ENCODE results near the gene TBX3. TPM values are rescaled to one million over a fixed set of nuclear protein-coding genes. Genes with fewer than 3 reads are reported as not detected.

The TBX3 gene
- total RNA-seq, 1 donor from 2014 or later, result 27.2 TPM

- peak overlapping the region; percentile 74 for H3K27ac ChIP-seq (replicated peaks)
These were observed 12.2 kb downstream of the TBX3 start for GRCh38 chr12:114671443-114672411.

DNA sequence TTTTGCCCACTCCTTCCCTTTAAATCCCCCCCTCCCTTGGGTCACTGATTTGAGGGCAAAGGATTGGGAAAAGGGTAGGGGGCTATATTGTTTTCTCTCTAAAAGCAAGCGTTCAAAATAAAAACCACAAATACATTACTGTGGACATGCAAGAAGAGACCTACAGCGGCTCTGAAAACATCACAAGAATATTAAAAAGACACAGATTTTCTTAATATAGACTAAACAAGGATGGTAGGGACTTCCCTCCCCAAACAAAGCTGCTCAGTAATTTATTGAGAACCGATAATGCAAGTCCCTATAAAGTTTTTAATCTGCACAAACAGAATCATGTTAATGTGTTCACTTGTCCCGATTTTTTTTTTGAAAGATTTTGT lies 12.9 kb downstream of the TBX3 start:
- no peak for DNase-seq
- H3K9me3 ChIP-seq (replicated peaks), result no peaks in the 10 kb centered on the region
- H3K27ac ChIP-seq (replicated peaks), result peak overlapping the region; percentile 74
- H3K4me3 ChIP-seq, result peak overlapping the region; percentile 51
- H3K36me3 ChIP-seq, result peaks cover 45% of the 10 kb centered on the region
- peaks cover 48% of the 10 kb centered on the region for H3K27me3 ChIP-seq (ENCODE audit: low read depth)
- TF ChIP-seq, protein P1, sequence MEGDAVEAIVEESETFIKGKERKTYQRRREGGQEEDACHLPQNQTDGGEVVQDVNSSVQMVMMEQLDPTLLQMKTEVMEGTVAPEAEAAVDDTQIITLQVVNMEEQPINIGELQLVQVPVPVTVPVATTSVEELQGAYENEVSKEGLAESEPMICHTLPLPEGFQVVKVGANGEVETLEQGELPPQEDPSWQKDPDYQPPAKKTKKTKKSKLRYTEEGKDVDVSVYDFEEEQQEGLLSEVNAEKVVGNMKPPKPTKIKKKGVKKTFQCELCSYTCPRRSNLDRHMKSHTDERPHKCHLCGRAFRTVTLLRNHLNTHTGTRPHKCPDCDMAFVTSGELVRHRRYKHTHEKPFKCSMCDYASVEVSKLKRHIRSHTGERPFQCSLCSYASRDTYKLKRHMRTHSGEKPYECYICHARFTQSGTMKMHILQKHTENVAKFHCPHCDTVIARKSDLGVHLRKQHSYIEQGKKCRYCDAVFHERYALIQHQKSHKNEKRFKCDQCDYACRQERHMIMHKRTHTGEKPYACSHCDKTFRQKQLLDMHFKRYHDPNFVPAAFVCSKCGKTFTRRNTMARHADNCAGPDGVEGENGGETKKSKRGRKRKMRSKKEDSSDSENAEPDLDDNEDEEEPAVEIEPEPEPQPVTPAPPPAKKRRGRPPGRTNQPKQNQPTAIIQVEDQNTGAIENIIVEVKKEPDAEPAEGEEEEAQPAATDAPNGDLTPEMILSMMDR (IDR thresholded peaks at IDR 0.05; ENCODE audit: borderline replicate concordance), result no peak
- intact Hi-C loops (cut with micrococcal nuclease), result no loop called here
- H3K4me1 ChIP-seq, result peaks cover 60% of the 10 kb centered on the region

More at GRCh38 chr12:114671443-114672411, 12.2 kb downstream of the TBX3 start:
- Histone ChIP-seq H3K27me3 (ENCODE audit: low read depth) (peaks cover 41% of the 10 kb centered on the region), H3K36me3 (peaks cover 52% of the 10 kb centered on the region), H3K9me3 (replicated peaks) (no peaks in the 10 kb centered on the region), H3K4me3 (peak overlapping the region; percentile 51), H3K4me1 (peaks cover 65% of the 10 kb centered on the region)
- no peak for DNase-seq
- TF ChIP-seq, protein P1 (IDR thresholded peaks at IDR 0.05; ENCODE audit: borderline replicate concordance), result no peak
- intact Hi-C loops (cut with micrococcal nuclease), result no loop called here

DNA sequence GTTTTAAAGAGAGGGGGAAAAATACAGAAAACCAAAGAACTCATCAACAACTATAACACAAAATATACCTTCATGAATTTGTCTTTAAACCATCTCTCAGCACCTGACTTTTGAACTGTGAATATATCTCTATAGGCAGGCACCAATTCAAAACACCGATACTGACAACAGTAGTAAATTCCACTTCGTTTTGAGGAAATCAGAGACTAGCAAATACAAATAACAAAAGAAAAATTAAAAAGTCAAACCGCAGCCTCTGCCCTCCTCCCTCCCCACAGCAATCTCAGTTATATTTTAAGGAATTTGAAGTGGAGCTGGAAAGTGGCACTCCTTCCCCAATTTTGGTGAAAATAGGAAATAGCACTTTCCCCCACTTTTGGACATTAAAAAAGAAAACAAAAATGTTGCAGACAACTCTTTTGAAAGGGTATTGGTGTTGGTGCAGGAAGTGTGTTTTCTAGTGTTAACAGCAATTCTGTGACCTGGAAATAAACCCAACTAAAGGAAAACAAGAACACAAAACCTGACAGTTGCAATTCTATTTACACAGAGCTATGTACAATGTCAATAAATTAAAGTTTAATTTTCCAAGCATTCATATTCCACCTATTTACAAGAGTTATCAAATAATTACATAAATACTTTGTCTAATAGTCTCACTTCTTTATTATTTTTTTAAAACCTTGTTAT lies 13.5 kb downstream of the TBX3 start:
- no peak for DNase-seq
- Histone ChIP-seq H3K27me3 (ENCODE audit: low read depth) (peaks cover 54% of the 10 kb centered on the region), H3K27ac (replicated peaks) (peak overlapping the region; percentile 74), H3K4me3 (peak overlapping the region; percentile 68), H3K4me1 (peaks cover 63% of the 10 kb centered on the region), H3K36me3 (peaks cover 40% of the 10 kb centered on the region), H3K9me3 (replicated peaks) (no peaks in the 10 kb centered on the region)
- intact Hi-C loops (cut with micrococcal nuclease), result no loop called here
- TF ChIP-seq, protein P1 (IDR thresholded peaks at IDR 0.05; ENCODE audit: borderline replicate concordance), result no peak

DNA sequence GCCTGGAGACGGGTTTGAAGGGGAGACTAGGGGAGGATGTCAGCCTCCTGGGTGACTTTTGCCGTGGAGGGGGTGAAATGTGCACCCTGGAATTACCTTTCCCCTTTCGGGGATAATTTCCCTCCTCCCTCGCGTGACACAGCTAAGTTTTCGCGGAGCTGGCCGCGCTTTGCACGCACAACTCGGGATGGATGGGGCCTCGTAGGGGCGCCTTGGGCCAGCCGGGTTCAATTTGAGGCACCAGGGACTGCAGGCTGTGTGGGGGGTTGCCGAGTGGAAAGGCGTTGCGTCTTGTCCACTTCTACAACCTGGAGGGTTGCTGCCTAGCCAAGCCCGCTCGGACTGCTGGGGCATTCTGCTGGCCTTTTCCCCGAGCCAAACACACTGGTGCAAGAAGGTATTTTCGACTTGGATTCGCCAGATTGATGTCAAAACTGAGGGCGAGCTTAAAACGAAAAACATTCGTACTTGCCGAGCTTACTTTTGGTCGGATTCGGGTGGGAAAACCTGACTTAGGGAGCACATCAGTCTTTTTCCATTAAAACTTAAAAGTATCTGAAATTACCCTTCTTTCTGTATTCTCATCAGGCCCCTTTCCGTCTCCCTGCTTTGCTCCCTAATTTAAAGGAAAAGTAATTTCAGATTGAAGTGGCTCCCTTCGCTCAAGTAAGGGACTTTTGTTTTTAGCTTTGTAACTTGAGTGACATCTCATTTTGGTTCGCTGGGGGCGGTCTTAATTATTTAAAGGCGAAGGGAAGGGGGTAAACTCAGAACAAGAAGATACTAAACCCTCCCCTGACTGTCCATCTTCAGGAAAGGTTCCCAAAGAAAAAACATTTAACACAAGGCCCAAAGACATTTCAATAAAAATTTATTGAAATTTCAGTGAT lies 14.3 kb downstream of the TBX3 start:
- TF ChIP-seq, protein P1 (IDR thresholded peaks at IDR 0.05; ENCODE audit: borderline replicate concordance), result no peak
- Histone ChIP-seq H3K4me1 (peaks cover 71% of the 10 kb centered on the region), H3K36me3 (peaks cover 33% of the 10 kb centered on the region)

DNA sequence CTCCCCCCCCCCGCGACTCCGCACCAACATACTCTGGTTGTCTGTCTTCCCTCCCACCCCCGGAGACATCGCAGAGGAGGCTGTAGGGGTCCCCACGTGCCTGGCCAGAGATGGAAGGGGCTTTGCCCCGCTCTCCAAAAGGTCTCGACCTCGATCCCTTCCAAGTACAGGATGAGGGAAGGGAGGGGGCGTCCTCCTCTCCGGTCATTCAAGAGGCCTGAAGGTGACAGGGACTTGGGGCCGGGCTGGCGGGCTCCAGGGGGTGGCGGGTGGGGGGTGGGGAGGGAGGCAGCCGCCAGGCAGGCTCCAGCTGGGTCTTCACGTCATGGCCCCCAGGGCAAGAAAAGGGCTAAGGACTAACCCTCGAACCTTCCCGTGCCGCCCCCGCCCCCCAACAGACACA lies 15.1 kb downstream of the TBX3 start:
- Histone ChIP-seq H3K27ac (replicated peaks) (peak overlapping the region; percentile 74), H3K27me3 (ENCODE audit: low read depth) (peaks cover 70% of the 10 kb centered on the region), H3K9me3 (replicated peaks) (no peaks in the 10 kb centered on the region), H3K36me3 (peaks cover 26% of the 10 kb centered on the region), H3K4me3 (peak overlapping the region; percentile 68), H3K4me1 (peaks cover 68% of the 10 kb centered on the region)
- TF ChIP-seq, protein P1 (IDR thresholded peaks at IDR 0.05; ENCODE audit: borderline replicate concordance), result no peak
- intact Hi-C loops (cut with micrococcal nuclease), result loop anchor here (5.0 kb wide), 1 partner anchor 1083 kb away; no protein-coding TSS in a partner anchor
- no peak for DNase-seq

More for the DNA sequence above, 14.3 kb downstream of the TBX3 start:
- no peak for DNase-seq
- intact Hi-C loops (cut with micrococcal nuclease), result loop anchor here (5.0 kb wide), 1 partner anchor 1083 kb away; no protein-coding TSS in a partner anchor
- Histone ChIP-seq H3K4me3 (peak overlapping the region; percentile 68), H3K9me3 (replicated peaks) (no peaks in the 10 kb centered on the region), H3K27me3 (ENCODE audit: low read depth) (peaks cover 62% of the 10 kb centered on the region), H3K27ac (replicated peaks) (peak overlapping the region; percentile 74)

Measured in left ventricle myocardium inferior (tissue), 1 donor.